Neural cell (in vitro differentiated cells): ENCODE results near the gene HNRNPM. TPM values are rescaled to one million over a fixed set of nuclear protein-coding genes. Genes with fewer than 3 reads are reported as not detected.

Experiments used
- H2AFZ ChIP-seq: fragments of 200-600, 300-800 bp; sonication (generic), shearing (Covaris generic); 2 replicates; pipeline ENCODE4 v1.6.0; 2014; ENCODE audit warnings: low read depth, mild to moderate bottlenecking, antibody characterized with exemption, low read length, moderate library complexity
- H3F3A ChIP-seq: fragments of 200-600 bp; shearing (Covaris generic); 2 replicates; pipeline ENCODE4 v1.6.1; 2016; ENCODE audit warnings: mild to moderate bottlenecking, moderate library complexity, mixed read lengths, antibody characterized with exemption, low read length; ENCODE audit not compliant: insufficient read depth, poor library complexity, severe bottlenecking
- H3K27ac ChIP-seq: fragments of 200-600, 300-800 bp; sonication (generic), shearing (Covaris generic); 2 replicates; pipeline ENCODE4 v1.5.1; 2014; ENCODE audit warnings: mild to moderate bottlenecking, low read length, moderate library complexity
- H3K27me3 ChIP-seq: fragments of 300-800, 200-600 bp; sonication (generic), shearing (Covaris generic); 2 replicates; pipeline ENCODE4 v1.6.0; 2014; ENCODE audit warnings: mild to moderate bottlenecking, low read depth, low read length, moderate library complexity; ENCODE audit not compliant: insufficient read depth
- H3K36me3 ChIP-seq: fragments of 300-800, 200-600 bp; sonication (generic), shearing (Covaris generic); 2 replicates; pipeline ENCODE4 v1.5.1; 2014; ENCODE audit warnings: mild to moderate bottlenecking, antibody characterized with exemption, low read length, moderate library complexity; ENCODE audit not compliant: insufficient read depth
- H3K4me2 ChIP-seq: fragments of 300-800, 200-600 bp; sonication (generic), shearing (Covaris generic); 2 replicates; pipeline ENCODE4 v1.6.0; 2014; ENCODE audit warnings: mild to moderate bottlenecking, low read length
- H3K4me3 ChIP-seq: fragments of 300-800, 200-600 bp; sonication (generic), shearing (Covaris generic); 2 replicates; pipeline ENCODE4 v1.5.1; 2014; ENCODE audit warnings: mild to moderate bottlenecking, low read length, moderate library complexity
- H3K79me2 ChIP-seq: fragments of 200-600 bp; shearing (Covaris generic); replicated peaks from 2 replicates; pipeline ENCODE4 v1.6.0; 2014; ENCODE audit warnings: mild to moderate bottlenecking, low read length, moderate library complexity; ENCODE audit not compliant: insufficient read depth
- H3K9ac ChIP-seq: fragments of 300-800, 200-600 bp; sonication (generic), shearing (Covaris generic); 2 replicates; pipeline ENCODE4 v1.6.1; 2016; ENCODE audit warnings: mild to moderate bottlenecking, low read length, mixed read lengths
- H3K9me2 ChIP-seq: fragments of 200-600 bp; shearing (Covaris generic); 2 replicates; pipeline ENCODE4 v1.6.1; 2016; ENCODE audit warnings: mild to moderate bottlenecking, low read length, mixed read lengths; ENCODE audit not compliant: insufficient read depth
- H3K9me3 ChIP-seq: fragments of 200-600, 300-800 bp; sonication (generic), shearing (Covaris generic); 2 replicates; pipeline ENCODE4 v1.6.1; 2016; ENCODE audit warnings: mild to moderate bottlenecking, mixed run types, low read length, moderate library complexity, mixed read lengths
- H4K20me1 ChIP-seq: fragments of 200-600 bp; shearing (Covaris generic); 2 replicates; pipeline ENCODE4 v1.6.1; 2016; ENCODE audit warnings: mild to moderate bottlenecking, mixed run types; ENCODE audit not compliant: insufficient read depth
- EP300 ChIP-seq: fragments of 450-650 bp; conservative IDR thresholded peaks from 2 replicates; pipeline ENCODE4 v1.6.1; 2014; ENCODE audit warnings: antibody characterized with exemption, mild to moderate bottlenecking, moderate library complexity; ENCODE audit not compliant: poor library complexity, severe bottlenecking
- EZH2 ChIP-seq: fragments of 200-600, 300-800 bp; shearing (Covaris generic), sonication (generic); IDR thresholded peaks from 2 replicates; pipeline ENCODE4 v1.6.1; 2014; ENCODE audit warnings: antibody characterized with exemption, low read length, borderline replicate concordance, mild to moderate bottlenecking; ENCODE audit not compliant: insufficient read depth, poor library complexity, severe bottlenecking
- MXI1 ChIP-seq: fragments of 450-650 bp; conservative IDR thresholded peaks from 2 replicates; pipeline ENCODE4 v1.6.1; 2014; ENCODE audit warnings: antibody characterized with exemption, mild to moderate bottlenecking; ENCODE audit not compliant: poor library complexity, severe bottlenecking
- POLR2AphosphoS5 ChIP-seq: IDR thresholded peaks from 2 replicates; pipeline ENCODE4 v1.6.1; 2012
- RAD21 ChIP-seq: fragments of 450-650 bp; conservative IDR thresholded peaks from 2 replicates; pipeline ENCODE4 v1.6.1; 2014; ENCODE audit warnings: antibody characterized with exemption, mild to moderate bottlenecking, moderate library complexity
- SMC3 ChIP-seq: fragments of 450-650 bp; conservative IDR thresholded peaks from 2 replicates; pipeline ENCODE4 v1.6.1; 2014; ENCODE audit warnings: antibody characterized with exemption, mild to moderate bottlenecking, moderate library complexity; ENCODE audit not compliant: poor library complexity
- TAF1 ChIP-seq: IDR thresholded peaks from 2 replicates; pipeline ENCODE4 v1.6.1; 2012; ENCODE audit warnings: low read depth
- polyA plus RNA-seq: library from polyadenylated mRNA; depleted of rRNA; stranded (reverse); fragments of >200 nt; gene quantifications from 2 replicates; pipeline ENCODE4 v1.2.3, GENCODE V29; 2014
- TF ChIP-seq, protein P1 (sequence below): IDR thresholded peaks from 2 replicates; pipeline ENCODE4 v1.6.1; 2012; ENCODE audit warnings: borderline replicate concordance
- TF ChIP-seq, protein P2 (sequence below): fragments of 450-650 bp; IDR thresholded peaks from 2 replicates; pipeline ENCODE4 v1.5.1; 2014; ENCODE audit warnings: antibody characterized with exemption, mild to moderate bottlenecking, moderate library complexity; ENCODE audit not compliant: poor library complexity, severe bottlenecking

Gene HNRNPM
- polyA plus RNA-seq, 1 donor from 2014 or later, result 91.7 TPM

DNA sequence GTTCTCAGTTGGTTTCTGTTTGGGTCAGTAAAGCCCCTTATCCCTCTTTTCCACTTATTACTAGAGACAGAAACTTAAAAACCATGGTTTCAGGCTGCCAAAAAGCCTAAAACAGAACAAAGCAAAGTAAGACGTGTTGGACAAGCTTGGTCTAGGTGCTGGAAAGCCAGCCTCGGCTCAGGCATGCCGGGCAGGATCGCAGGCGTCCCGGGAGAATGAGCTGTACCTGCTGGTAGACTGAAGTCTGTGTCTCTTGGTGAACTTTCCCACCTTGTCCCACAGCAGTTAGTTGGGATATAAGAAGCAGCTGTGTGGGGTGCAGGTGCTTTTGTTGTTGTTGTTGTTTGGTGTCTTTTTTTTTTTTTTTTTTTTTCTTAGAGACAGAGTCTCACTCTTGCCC lies 36.8 kb downstream of the HNRNPM start:
- no peaks in the 10 kb centered on the region for H3F3A ChIP-seq
- H3K27ac ChIP-seq, result no peak overlapping the region
- H3K27me3 ChIP-seq, result no peaks in the 10 kb centered on the region
- H3K9me3 ChIP-seq, result no peaks in the 10 kb centered on the region
- peaks cover 9% of the 10 kb centered on the region for H3K36me3 ChIP-seq
- peaks cover 40% of the 10 kb centered on the region for H3K79me2 ChIP-seq
- H3K9ac ChIP-seq, result no peak overlapping the region
- no peak overlapping the region for H3K4me2 ChIP-seq
- TF ChIP-seq RAD21, result no peak
- TF ChIP-seq, protein P1, sequence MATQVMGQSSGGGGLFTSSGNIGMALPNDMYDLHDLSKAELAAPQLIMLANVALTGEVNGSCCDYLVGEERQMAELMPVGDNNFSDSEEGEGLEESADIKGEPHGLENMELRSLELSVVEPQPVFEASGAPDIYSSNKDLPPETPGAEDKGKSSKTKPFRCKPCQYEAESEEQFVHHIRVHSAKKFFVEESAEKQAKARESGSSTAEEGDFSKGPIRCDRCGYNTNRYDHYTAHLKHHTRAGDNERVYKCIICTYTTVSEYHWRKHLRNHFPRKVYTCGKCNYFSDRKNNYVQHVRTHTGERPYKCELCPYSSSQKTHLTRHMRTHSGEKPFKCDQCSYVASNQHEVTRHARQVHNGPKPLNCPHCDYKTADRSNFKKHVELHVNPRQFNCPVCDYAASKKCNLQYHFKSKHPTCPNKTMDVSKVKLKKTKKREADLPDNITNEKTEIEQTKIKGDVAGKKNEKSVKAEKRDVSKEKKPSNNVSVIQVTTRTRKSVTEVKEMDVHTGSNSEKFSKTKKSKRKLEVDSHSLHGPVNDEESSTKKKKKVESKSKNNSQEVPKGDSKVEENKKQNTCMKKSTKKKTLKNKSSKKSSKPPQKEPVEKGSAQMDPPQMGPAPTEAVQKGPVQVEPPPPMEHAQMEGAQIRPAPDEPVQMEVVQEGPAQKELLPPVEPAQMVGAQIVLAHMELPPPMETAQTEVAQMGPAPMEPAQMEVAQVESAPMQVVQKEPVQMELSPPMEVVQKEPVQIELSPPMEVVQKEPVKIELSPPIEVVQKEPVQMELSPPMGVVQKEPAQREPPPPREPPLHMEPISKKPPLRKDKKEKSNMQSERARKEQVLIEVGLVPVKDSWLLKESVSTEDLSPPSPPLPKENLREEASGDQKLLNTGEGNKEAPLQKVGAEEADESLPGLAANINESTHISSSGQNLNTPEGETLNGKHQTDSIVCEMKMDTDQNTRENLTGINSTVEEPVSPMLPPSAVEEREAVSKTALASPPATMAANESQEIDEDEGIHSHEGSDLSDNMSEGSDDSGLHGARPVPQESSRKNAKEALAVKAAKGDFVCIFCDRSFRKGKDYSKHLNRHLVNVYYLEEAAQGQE, result no peak
- no peak overlapping the region for H2AFZ ChIP-seq
- H4K20me1 ChIP-seq, result peaks cover 25% of the 10 kb centered on the region
- no peak overlapping the region for H3K4me3 ChIP-seq
- no peaks in the 10 kb centered on the region for H3K9me2 ChIP-seq

DNA sequence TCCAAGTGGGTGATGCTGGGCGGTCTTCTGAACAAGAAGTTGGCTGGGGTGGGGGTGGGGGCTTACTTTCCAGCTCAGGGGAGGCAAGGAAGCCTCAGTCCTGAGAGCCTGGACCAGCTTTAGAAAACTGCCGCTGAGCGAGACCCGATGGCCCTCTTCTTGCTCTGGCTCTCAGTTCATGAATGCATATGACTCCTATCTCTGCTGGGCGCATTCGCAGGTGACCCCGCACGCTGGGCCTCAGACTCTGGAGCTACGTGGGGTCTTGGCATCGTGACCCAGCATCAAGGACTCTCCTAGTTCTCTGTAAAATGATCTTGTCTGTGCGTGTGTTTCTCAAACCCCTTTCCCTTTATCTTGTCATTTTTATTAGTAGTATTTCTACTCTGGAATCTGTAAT lies 37.9 kb downstream of the HNRNPM start:
- H3K79me2 ChIP-seq, result peaks cover 36% of the 10 kb centered on the region
- H3K27me3 ChIP-seq, result no peaks in the 10 kb centered on the region
- no peak overlapping the region for H3K4me2 ChIP-seq
- no peak overlapping the region for H3K4me3 ChIP-seq
- H2AFZ ChIP-seq, result no peak overlapping the region
- H3K36me3 ChIP-seq, result peaks cover 9% of the 10 kb centered on the region
- TF ChIP-seq RAD21, result no peak
- no peak for TF ChIP-seq EZH2
- TF ChIP-seq MXI1, result no peak
- TF ChIP-seq, protein P1, result no peak
- TF ChIP-seq SMC3, result no peak
- TF ChIP-seq, protein P2, sequence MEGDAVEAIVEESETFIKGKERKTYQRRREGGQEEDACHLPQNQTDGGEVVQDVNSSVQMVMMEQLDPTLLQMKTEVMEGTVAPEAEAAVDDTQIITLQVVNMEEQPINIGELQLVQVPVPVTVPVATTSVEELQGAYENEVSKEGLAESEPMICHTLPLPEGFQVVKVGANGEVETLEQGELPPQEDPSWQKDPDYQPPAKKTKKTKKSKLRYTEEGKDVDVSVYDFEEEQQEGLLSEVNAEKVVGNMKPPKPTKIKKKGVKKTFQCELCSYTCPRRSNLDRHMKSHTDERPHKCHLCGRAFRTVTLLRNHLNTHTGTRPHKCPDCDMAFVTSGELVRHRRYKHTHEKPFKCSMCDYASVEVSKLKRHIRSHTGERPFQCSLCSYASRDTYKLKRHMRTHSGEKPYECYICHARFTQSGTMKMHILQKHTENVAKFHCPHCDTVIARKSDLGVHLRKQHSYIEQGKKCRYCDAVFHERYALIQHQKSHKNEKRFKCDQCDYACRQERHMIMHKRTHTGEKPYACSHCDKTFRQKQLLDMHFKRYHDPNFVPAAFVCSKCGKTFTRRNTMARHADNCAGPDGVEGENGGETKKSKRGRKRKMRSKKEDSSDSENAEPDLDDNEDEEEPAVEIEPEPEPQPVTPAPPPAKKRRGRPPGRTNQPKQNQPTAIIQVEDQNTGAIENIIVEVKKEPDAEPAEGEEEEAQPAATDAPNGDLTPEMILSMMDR, result no peak
- no peak for TF ChIP-seq TAF1
- TF ChIP-seq POLR2AphosphoS5, result no peak
- TF ChIP-seq EP300, result no peak
- no peak overlapping the region for H3K9ac ChIP-seq
- H4K20me1 ChIP-seq, result peaks cover 25% of the 10 kb centered on the region
- H3F3A ChIP-seq, result no peaks in the 10 kb centered on the region
- no peaks in the 10 kb centered on the region for H3K9me2 ChIP-seq
- no peak overlapping the region for H3K27ac ChIP-seq
- no peaks in the 10 kb centered on the region for H3K9me3 ChIP-seq
